Measurements from ENCODE around the gene PSME3.

DNA sequence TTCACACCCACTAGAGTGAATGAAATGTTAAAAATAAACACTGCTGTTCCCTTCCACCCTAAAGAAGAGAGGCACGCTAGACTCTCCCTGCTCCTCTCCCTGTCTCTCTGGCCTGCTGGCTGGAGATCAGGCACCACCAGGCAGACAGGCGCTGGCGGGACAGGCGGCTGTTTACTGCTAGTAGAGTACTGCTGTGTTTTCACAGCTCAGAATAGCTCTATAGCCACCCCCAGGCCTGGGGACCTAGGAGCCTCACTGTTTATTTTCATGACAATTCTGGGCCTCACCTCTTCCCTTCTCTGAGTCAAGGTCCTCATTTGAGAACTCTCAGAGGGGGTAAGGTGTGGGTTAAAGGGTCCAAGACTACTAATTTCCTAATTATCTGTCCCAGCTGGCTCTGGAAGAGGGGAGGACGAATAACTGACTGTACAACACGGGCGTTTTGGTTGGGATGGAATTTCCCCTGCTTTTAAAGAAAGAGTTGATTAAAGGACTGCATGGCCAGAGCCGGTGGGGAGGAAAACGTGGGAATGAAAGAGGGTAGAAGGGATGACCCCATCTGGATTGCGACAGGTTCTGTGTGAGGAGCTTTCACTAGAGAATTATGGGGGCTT lies 58.4 kb downstream of the PSME3 start:
- TF ChIP-seq POLR2A (IDR thresholded peaks at IDR 0.05): no peak
- TF ChIP-seq, protein P1, sequence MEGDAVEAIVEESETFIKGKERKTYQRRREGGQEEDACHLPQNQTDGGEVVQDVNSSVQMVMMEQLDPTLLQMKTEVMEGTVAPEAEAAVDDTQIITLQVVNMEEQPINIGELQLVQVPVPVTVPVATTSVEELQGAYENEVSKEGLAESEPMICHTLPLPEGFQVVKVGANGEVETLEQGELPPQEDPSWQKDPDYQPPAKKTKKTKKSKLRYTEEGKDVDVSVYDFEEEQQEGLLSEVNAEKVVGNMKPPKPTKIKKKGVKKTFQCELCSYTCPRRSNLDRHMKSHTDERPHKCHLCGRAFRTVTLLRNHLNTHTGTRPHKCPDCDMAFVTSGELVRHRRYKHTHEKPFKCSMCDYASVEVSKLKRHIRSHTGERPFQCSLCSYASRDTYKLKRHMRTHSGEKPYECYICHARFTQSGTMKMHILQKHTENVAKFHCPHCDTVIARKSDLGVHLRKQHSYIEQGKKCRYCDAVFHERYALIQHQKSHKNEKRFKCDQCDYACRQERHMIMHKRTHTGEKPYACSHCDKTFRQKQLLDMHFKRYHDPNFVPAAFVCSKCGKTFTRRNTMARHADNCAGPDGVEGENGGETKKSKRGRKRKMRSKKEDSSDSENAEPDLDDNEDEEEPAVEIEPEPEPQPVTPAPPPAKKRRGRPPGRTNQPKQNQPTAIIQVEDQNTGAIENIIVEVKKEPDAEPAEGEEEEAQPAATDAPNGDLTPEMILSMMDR (IDR thresholded peaks at IDR 0.05): no peak

All from vagina (tissue), 2 donors.